ENCODE data around the gene PER1. TPM values are rescaled to one million over a fixed set of nuclear protein-coding genes. Genes with fewer than 3 reads are reported as not detected.
"Not testable (repeated sequence)": the region's sequence is repeated elsewhere in the genome, so short reads cannot be mapped to it uniquely, and the experiment has no call there.

Gene PER1
- total RNA-seq, 1 donor from 2014 or later = 215 TPM

GRCh38 chr17:8110456-8110804 is 41.8 kb downstream of the PER1 start:
- no peak overlapping the region for H3K27ac ChIP-seq
- intact Hi-C loops (cut with DNase I) = no loop called here
- no peak for DNase-seq (ENCODE audit: extremely low spot score in 2 of 2)
- peak overlapping the region; percentile 29 to 45 for H3K4me3 ChIP-seq
- H3K9me3 ChIP-seq = no peaks in the 10 kb centered on the region
- H3K27me3 ChIP-seq = peaks cover 9% of the 10 kb centered on the region
- H3K4me1 ChIP-seq = peaks cover 13% of the 10 kb centered on the region
- no peaks in the 10 kb centered on the region for H3K36me3 ChIP-seq
- TF ChIP-seq POLR2A (IDR thresholded peaks at IDR 0.05) (no peak), POLR2AphosphoS5 (IDR thresholded peaks at IDR 0.05; ENCODE audit: insufficient read depth in 1 of 2, low read depth in 1 of 2) (no peak), CTCF (IDR thresholded peaks at IDR 0.05) (no peak)

- H3K27ac ChIP-seq = no peak overlapping the region
- H3K4me3 ChIP-seq = peak overlapping the region; percentile 29 to 45
- no peaks in the 10 kb centered on the region for H3K9me3 ChIP-seq
- TF ChIP-seq POLR2AphosphoS5 (IDR thresholded peaks at IDR 0.05; ENCODE audit: insufficient read depth in 1 of 2, low read depth in 1 of 2) = peak; percentile 9 to 17
- TF ChIP-seq POLR2A (IDR thresholded peaks at IDR 0.05) = no peak
- TF ChIP-seq CTCF (IDR thresholded peaks at IDR 0.05) = peak in 2 of 3 experiments; percentile 58 to 61
- H3K4me1 ChIP-seq = peaks cover 13% of the 10 kb centered on the region
- H3K36me3 ChIP-seq = no peaks in the 10 kb centered on the region
- intact Hi-C loops (cut with DNase I) = no loop called here
- DNase-seq (ENCODE audit: extremely low spot score in 2 of 2) = no peak
- peaks cover 9% of the 10 kb centered on the region for H3K27me3 ChIP-seq
These were observed 42.3 kb downstream of the PER1 start for GRCh38 chr17:8109661-8110455.

- no peak overlapping the region for H3K27ac ChIP-seq
- TF ChIP-seq CTCF (IDR thresholded peaks at IDR 0.05) = no peak
- no peak for TF ChIP-seq POLR2A (IDR thresholded peaks at IDR 0.05)
- no peak for DNase-seq (ENCODE audit: extremely low spot score in 2 of 2)
- intact Hi-C loops (cut with DNase I) = no loop called here
- no peak overlapping the region for H3K4me3 ChIP-seq
- H3K27me3 ChIP-seq = peaks cover 9% of the 10 kb centered on the region
- no peaks in the 10 kb centered on the region for H3K9me3 ChIP-seq
- H3K36me3 ChIP-seq = no peaks in the 10 kb centered on the region
- peaks cover 13% of the 10 kb centered on the region for H3K4me1 ChIP-seq
These were observed 43.1 kb downstream of the PER1 start for GRCh38 chr17:8108972-8109660.

GRCh38 chr17:8106980-8107379 is 45.2 kb downstream of the PER1 start:
- H3K4me1 ChIP-seq = peaks cover 13% of the 10 kb centered on the region
- H3K27ac ChIP-seq; H3K4me3 ChIP-seq; H3K36me3 ChIP-seq; intact Hi-C loops (cut with DNase I); DNase-seq (ENCODE audit: extremely low spot score in 2 of 2); H3K9me3 ChIP-seq; H3K27me3 ChIP-seq: not testable (repeated sequence)

- peaks cover 13% of the 10 kb centered on the region for H3K4me1 ChIP-seq
- no peaks in the 10 kb centered on the region for H3K9me3 ChIP-seq
- no peak for DNase-seq (ENCODE audit: extremely low spot score in 2 of 2)
- no peaks in the 10 kb centered on the region for H3K36me3 ChIP-seq
- TF ChIP-seq CTCF (IDR thresholded peaks at IDR 0.05) (no peak), POLR2AphosphoS5 (IDR thresholded peaks at IDR 0.05; ENCODE audit: insufficient read depth in 1 of 2, low read depth in 1 of 2) (peak; percentile 14 to 50), POLR2A (IDR thresholded peaks at IDR 0.05) (no peak)
- intact Hi-C loops (cut with DNase I) = no loop called here
- H3K4me3 ChIP-seq = no peak overlapping the region
- peaks cover 9% of the 10 kb centered on the region for H3K27me3 ChIP-seq
- H3K27ac ChIP-seq = no peak overlapping the region
These were observed 46.2 kb downstream of the PER1 start for GRCh38 chr17:8105957-8106398.

All from vagina (tissue), 2 donors.